ENCODE measurements around the gene LIN7B.

DNA sequence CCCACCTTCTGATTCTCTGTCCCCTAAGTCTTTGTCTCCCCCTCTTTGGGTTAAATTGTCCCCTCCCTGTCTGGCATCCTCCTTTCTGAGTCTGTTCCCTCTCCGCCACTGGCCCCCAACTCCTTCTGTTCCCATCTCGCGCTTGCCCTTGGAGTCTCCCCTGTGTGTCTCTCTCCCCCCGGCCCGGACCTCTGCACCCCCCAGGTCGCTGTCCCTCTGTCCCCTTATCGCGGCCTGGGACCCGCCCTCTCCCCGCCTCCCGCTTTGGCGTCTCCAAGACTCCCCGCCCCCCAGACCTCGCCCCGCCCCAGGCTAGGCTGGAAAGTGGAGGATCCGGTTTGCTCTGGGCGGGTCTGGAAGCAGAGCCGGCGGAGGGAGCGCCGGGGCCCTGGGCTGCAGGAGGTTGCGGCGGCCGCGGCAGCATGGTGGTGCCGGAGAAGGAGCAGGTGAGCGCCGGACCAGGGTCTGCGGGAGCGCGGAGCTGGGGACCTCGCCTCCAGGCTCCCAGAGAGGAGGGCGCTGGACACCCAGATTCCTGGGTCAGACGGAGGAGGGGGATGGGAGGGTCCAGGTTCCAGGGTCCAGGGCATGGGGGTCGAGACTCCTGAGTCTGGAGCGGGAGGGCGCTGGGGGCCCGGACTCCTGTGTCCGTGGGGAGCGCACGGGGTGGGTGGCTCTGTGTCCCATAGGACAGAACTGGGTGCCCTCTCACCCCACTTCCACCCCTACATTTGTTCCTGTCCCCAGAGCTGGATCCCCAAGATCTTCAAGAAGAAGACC is 43.5 kb downstream of the LIN7B start, which contains the start of gene TRPM4:
- TF ChIP-seq GATA2 (IDR thresholded peaks at IDR 0.05; ENCODE audit: low read depth, low read length) (no peak), GATA3 (IDR thresholded peaks at IDR 0.05; ENCODE audit: low read depth, low read length) (no peak)
